Duodenal mucosa (tissue), 2 donors: ENCODE data around the gene RREB1.

ENCODE experiments used
- H3K27ac ChIP-seq: one replicate; pipeline ENCODE4 v1.7.0; 2013; ENCODE audit warnings: low read depth, low read length
- H3K27me3 ChIP-seq, 2 donors: one replicate each; pipeline ENCODE4 v1.7.0; 2013; ENCODE audit warnings: low read length in 2 of 2, control low read depth in 1 of 2; ENCODE audit not compliant: insufficient read depth in 2 of 2, control insufficient read depth in 1 of 2
- H3K36me3 ChIP-seq, 2 donors: one replicate each; pipeline ENCODE4 v1.7.0; 2013; ENCODE audit warnings: low read length in 2 of 2, control low read depth in 1 of 2; ENCODE audit not compliant: insufficient read depth in 2 of 2, control insufficient read depth in 1 of 2
- H3K4me1 ChIP-seq, 2 donors: one replicate each; pipeline ENCODE4 v1.7.0; 2013; ENCODE audit warnings: low read length in 2 of 2, control low read depth in 1 of 2; ENCODE audit not compliant: insufficient read depth in 2 of 2, control insufficient read depth in 1 of 2
- H3K4me3 ChIP-seq, 2 donors: one replicate each; pipeline ENCODE4 v1.7.0; 2013; ENCODE audit warnings: low read length in 2 of 2, low read depth in 1 of 2
- H3K9ac ChIP-seq, 2 donors: one replicate each; pipeline ENCODE4 v1.7.0; 2013; ENCODE audit warnings: low read length in 2 of 2, low read depth in 1 of 2
- H3K9me3 ChIP-seq, 2 donors: one replicate each; pipeline ENCODE4 v1.7.0; 2013; ENCODE audit warnings: low read length in 2 of 2, control low read depth in 1 of 2; ENCODE audit not compliant: control insufficient read depth in 1 of 2

Gene RREB1

GRCh38 chr6:7173843-7174503 lies 66.2 kb downstream of the RREB1 start:
- no peaks in the 10 kb centered on the region for H3K27me3 ChIP-seq
- no peak overlapping the region for H3K27ac ChIP-seq
- peaks cover 32 to 46% of the 10 kb centered on the region in 2 donors for H3K4me1 ChIP-seq
- peaks cover 0 to 17% of the 10 kb centered on the region in 2 donors for H3K36me3 ChIP-seq
- H3K9ac ChIP-seq: no peak overlapping the region
- no peak overlapping the region for H3K4me3 ChIP-seq
- H3K9me3 ChIP-seq: no peaks in the 10 kb centered on the region

GRCh38 chr6:7175462-7175861 lies 67.7 kb downstream of the RREB1 start:
- Histone ChIP-seq H3K27ac (no peak overlapping the region), H3K9ac (no peak overlapping the region), H3K4me1 (peaks cover 17 to 31% of the 10 kb centered on the region in 2 donors), H3K9me3 (no peaks in the 10 kb centered on the region), H3K27me3 (no peaks in the 10 kb centered on the region), H3K36me3 (peaks cover 7 to 27% of the 10 kb centered on the region in 2 donors), H3K4me3 (no peak overlapping the region)

GRCh38 chr6:7176208-7176607 lies 68.4 kb downstream of the RREB1 start:
- Histone ChIP-seq H3K9me3 (no peaks in the 10 kb centered on the region), H3K4me1 (peaks cover 9 to 23% of the 10 kb centered on the region in 2 donors), H3K9ac (no peak overlapping the region), H3K36me3 (peaks cover 14 to 34% of the 10 kb centered on the region in 2 donors), H3K27ac (no peak overlapping the region), H3K27me3 (no peaks in the 10 kb centered on the region), H3K4me3 (no peak overlapping the region)

- H3K4me1 ChIP-seq: peaks cover 0 to 9% of the 10 kb centered on the region in 2 donors
- no peak overlapping the region for H3K27ac ChIP-seq
- peaks cover 27 to 55% of the 10 kb centered on the region in 2 donors for H3K36me3 ChIP-seq
- no peaks in the 10 kb centered on the region for H3K9me3 ChIP-seq
- no peak overlapping the region for H3K9ac ChIP-seq
- H3K27me3 ChIP-seq: no peaks in the 10 kb centered on the region
- no peak overlapping the region for H3K4me3 ChIP-seq
Observed at GRCh38 chr6:7178280-7178679, 70.5 kb downstream of the RREB1 start.

GRCh38 chr6:7180751-7181150 lies 73.0 kb downstream of the RREB1 start:
- Histone ChIP-seq H3K27me3 (no peaks in the 10 kb centered on the region), H3K27ac (no peak overlapping the region), H3K4me1 (peaks cover 0 to 4% of the 10 kb centered on the region in 2 donors), H3K9me3 (no peaks in the 10 kb centered on the region), H3K36me3 (peaks cover 38 to 74% of the 10 kb centered on the region in 2 donors), H3K9ac (no peak overlapping the region), H3K4me3 (no peak overlapping the region)

GRCh38 chr6:7183707-7184106 lies 75.9 kb downstream of the RREB1 start:
- H3K9ac ChIP-seq: no peak overlapping the region
- H3K4me1 ChIP-seq: peaks cover 0 to 4% of the 10 kb centered on the region in 2 donors
- no peak overlapping the region for H3K27ac ChIP-seq
- H3K27me3 ChIP-seq: no peaks in the 10 kb centered on the region
- H3K36me3 ChIP-seq: peaks cover 57 to 86% of the 10 kb centered on the region in 2 donors
- H3K4me3 ChIP-seq: no peak overlapping the region
- H3K9me3 ChIP-seq: no peaks in the 10 kb centered on the region

- peaks cover 57 to 90% of the 10 kb centered on the region in 2 donors for H3K36me3 ChIP-seq
- H3K9me3 ChIP-seq: no peaks in the 10 kb centered on the region
- no peaks in the 10 kb centered on the region for H3K27me3 ChIP-seq
- H3K27ac ChIP-seq: no peak overlapping the region
- H3K9ac ChIP-seq: no peak overlapping the region
- H3K4me3 ChIP-seq: no peak overlapping the region
- peaks cover 0 to 4% of the 10 kb centered on the region in 2 donors for H3K4me1 ChIP-seq
Observed at GRCh38 chr6:7184502-7184901, 76.7 kb downstream of the RREB1 start.

- H3K27ac ChIP-seq: no peak overlapping the region
- H3K4me1 ChIP-seq: peaks cover 0 to 4% of the 10 kb centered on the region in 2 donors
- peaks cover 49 to 94% of the 10 kb centered on the region in 2 donors for H3K36me3 ChIP-seq
- no peaks in the 10 kb centered on the region for H3K27me3 ChIP-seq
- H3K4me3 ChIP-seq: no peak overlapping the region
- no peaks in the 10 kb centered on the region for H3K9me3 ChIP-seq
- H3K9ac ChIP-seq: no peak overlapping the region
Observed at GRCh38 chr6:7185561-7185960, 77.8 kb downstream of the RREB1 start.

- no peaks in the 10 kb centered on the region for H3K4me1 ChIP-seq
- H3K27ac ChIP-seq: no peak overlapping the region
- no peaks in the 10 kb centered on the region for H3K27me3 ChIP-seq
- H3K4me3 ChIP-seq: no peak overlapping the region
- H3K9me3 ChIP-seq: no peaks in the 10 kb centered on the region
- peaks cover 30 to 72% of the 10 kb centered on the region in 2 donors for H3K36me3 ChIP-seq
- no peak overlapping the region for H3K9ac ChIP-seq
Observed at GRCh38 chr6:7188492-7188891, 80.7 kb downstream of the RREB1 start.

GRCh38 chr6:7189101-7189758 lies 81.5 kb downstream of the RREB1 start:
- no peak overlapping the region for H3K27ac ChIP-seq

More at GRCh38 chr6:7189101-7189758, 81.5 kb downstream of the RREB1 start:
- Histone ChIP-seq H3K27me3 (no peaks in the 10 kb centered on the region), H3K36me3 (peaks cover 26 to 68% of the 10 kb centered on the region in 2 donors), H3K4me1 (no peaks in the 10 kb centered on the region), H3K4me3 (no peak overlapping the region), H3K9ac (no peak overlapping the region), H3K9me3 (no peaks in the 10 kb centered on the region)
